GM21576 (cell line): ENCODE results near the gene TK2.
"Not testable (repeated sequence)": the region's sequence is repeated elsewhere in the genome, so short reads cannot be mapped to it uniquely, and the experiment has no call there.

ENCODE experiments used
- ATAC-seq: cut with Tn5 transposase; IDR thresholded peaks from one replicate; pipeline ENCODE4 v1.9.1; 2021; ENCODE audit warnings: mild to moderate bottlenecking, moderate library complexity; ENCODE audit not compliant: unreplicated experiment

The TK2 gene

DNA sequence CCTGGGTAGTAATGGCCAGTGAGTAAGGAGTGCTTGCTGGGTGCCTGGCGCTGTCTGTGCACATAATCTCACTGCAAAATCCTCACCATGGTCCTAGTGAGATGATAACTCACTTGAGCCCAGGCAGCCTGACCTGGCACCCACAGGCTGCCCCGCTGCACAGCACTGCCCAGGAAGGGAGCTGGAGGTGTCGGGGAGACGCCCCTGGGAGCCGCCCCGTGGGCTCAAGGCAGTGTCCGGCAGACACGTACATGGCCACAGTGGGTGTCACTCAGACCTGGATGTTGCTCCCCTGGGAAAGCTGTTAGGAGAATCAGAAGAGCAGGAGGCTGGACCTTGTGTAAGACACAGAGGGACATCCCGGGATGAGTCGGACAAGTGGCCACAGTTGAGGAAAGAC lies 78.7 kb downstream of the TK2 start:
- ATAC-seq, result no peak

DNA sequence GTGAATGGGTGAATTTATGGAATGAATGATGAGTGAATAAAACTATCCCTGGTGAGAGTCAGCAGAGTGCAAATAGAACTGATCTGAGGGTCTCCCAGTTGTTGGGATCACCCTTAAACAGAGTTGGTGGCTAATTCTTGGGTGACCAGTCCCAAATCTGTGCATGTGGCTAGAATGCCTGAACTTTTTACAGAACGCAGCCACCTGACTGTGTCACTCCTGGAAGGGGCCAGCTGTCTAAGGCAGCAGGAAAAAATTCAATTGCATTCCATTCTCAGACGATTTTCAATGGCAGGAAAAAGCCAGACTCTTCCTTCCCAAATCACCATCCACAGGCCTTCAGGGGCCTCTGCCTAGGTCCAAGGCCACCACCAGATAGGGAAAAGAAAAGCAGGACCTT lies 79.4 kb downstream of the TK2 start:
- no peak for ATAC-seq

DNA sequence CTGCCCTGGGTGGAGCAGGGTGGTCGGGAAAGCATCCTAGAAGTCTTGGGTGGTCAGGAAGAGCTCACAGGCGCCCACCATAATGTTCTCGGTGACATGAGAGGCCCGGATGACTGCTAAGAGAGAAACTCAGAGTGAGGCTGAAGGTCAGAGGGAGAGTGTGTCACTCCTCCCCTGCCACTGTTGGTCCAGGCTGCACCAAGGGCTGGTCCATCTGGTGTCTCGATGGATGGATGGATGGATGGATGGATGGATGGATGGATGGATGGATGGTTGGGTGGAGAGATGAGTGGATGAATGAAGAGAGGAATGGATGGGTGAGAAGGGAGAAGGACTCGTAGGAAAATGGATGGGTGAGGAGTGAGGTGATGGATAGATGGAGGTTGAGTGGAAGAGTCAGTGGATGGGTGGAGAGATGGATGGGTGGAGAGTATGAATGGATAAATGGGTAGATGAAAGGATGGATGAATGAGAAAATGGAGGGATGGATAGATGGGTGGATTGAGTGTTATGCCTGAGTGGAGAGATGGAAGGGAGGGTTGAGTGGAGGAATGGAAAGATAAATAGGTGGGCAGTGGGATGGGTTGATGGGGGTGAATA lies 79.9 kb downstream of the TK2 start:
- no peak for ATAC-seq

DNA sequence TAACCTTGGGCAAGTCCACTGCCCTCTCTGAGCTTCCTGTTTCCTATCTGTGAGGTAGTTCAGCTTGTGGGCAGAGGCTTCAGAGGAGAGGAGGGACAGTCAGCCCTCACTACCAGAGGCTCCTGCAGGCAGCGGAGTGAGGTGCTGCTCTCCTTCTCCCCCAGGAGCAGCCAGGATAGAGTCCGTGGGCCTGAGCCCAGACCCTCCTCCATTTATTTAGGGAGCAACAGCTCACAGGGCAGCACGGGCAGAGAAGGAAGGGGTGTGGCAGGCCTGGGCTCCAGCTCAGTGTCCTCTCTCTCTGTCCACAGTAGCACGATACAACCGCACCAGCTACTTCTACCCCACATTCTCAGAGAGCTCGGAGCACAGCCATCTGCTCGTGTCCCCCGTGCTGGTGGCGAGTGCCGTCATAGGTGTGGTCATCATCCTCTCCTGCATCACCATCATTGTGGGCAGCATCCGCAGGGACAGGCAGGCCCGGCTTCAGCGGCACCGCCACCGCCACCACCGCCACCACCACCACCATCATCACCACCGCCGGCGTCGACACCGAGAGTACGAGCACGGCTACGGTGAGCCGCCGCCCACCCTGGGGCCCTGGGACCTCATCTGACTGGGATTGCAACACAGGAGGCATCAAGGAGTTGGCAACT lies 80.5 kb downstream of the TK2 start:
- no peak for ATAC-seq

DNA sequence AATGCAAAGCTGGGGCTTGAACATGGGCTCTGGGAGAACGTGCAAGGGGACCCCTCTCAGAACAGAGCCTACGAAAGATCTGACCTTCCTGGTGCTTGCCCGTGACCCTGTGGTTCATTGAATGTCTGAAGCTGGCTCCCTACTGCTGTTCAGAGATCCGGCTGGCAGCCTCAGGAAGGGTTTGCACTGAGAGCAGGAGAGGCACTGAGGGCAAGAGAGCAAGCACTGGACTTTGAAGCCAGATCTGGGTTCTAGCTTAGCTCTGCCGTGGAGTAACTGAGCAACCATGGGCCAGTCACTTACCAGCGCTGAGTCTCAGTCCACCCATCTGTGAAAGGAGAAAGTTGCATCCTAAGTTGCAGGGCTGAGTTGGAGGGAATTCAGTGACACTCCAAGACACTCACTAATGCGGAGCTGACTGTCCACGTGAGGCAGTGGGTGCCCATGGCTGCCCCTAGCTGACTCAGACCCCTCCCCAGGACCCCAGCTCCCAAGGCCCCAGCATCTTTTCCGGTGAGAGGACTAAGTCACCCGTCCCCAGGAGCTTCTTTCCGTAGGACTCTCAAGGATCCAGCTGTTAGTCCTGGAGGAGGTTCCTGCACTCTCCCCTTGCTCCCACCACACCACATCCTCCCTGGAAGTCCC lies 81.5 kb downstream of the TK2 start:
- no peak for ATAC-seq

DNA sequence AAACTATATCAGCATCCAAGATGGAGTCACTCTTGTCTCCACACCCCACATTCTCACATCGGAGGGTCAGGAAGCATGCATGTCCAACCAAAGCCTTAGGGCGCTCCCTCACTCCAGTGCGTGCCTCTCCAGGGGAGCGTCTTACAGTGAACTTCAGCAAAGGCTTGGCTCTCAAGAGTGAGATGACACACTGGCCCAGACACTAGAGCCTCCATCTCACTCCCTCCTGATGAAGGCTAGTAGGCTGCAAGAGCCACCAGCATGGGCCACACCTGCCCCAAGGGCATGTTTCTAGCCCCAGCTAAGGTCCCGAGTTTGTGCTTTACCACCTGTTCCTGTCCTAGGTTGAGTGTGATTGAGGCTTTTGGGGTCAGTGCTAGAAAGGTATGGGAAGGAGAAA lies 82.3 kb downstream of the TK2 start:
- ATAC-seq, result no peak

DNA sequence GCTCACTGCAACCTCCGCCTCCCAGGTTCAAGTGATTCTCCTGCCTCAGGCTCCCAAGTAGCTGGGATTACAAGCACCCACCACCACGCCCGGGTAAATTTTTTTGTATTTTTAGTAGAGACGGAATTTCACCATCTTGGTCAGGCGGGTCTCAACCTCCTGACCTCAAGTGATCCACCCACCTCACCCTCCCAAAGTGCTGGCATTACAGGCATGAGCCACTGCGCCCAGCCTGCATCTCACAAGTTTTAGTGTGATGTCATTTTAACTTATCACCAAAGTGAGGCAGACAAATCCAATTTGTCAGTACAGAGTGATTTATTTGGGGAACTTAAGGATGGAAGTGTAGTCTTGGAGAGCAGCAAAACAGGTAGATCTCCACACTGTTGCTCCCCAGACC lies 83.3 kb downstream of the TK2 start:
- ATAC-seq, result not testable (repeated sequence)

DNA sequence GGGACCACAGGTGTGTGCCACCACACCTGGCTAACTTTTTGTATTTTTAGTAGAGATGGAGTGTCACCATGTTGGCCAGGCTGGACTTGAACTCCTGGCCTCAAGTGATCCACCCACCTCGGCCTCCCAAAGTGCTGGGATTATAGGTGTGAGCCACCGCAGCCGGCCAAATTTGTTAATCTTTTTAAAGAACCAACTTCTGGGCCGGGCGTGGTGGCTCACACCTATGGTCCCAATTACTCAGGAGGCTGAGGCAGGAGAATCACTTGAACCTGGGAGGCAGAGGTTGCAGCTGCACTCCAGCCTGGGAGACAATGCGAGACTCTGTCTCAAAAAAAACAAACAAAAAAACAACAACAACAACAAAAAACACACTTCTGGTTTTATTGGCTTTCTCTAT lies 84.0 kb downstream of the TK2 start:
- not testable (repeated sequence) for ATAC-seq

DNA sequence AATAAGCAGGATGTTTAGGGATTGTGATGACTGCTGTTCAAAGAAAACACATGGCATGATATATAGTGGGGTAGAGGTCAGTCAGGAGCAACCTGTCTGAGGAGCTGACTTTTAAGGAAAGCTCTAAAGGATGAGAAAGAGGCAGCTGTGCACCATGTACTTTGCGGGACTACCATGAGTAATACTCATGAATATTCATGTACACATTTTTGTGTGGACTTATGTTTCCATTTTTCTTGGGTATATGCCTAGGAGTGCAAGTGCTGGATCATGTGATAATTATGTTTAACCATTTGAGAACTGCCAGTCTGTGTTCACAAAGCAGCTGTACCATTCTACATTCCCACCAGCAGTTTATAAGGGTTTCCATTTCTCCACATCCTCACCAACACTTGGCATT lies 87.0 kb downstream of the TK2 start:
- ATAC-seq, result no peak

DNA sequence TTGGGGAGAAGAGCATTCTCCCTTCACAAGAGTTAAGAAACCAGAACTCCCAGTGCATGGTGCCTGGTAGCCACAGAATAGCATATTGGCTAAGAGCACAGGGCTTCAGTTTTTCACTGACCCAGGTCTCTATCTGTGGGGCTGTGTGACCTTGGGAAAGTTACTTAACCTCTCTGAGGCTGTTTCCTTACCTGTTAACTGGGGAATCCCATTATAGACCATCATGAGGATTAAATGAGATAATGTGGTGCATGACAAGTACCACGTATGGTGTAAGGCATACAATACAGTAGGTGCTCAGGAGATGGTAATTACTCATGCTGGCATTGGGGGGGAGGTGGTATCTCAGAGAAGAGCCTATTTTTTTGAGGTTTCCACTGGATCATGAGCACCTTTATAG lies 89.2 kb downstream of the TK2 start:
- no peak for ATAC-seq

DNA sequence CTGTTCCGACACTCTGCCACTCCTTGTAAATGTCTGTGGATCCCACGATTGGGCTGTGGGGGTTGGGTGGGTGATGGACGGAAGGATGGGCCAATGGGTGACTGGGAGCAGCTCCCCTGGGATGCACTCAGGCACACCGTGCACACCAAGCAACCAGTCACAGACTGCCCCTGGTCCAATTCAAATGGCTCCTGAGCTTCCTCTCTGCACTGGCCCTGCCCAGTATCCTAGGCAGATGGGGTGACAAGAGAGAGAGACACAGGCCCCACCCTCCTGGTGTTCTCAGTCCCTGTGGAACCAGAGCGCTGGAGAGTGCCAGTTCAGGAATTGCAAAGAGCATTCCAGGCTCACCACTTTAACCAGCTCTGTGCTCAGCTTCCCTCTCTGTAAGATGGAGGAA lies 90.0 kb downstream of the TK2 start:
- no peak for ATAC-seq

DNA sequence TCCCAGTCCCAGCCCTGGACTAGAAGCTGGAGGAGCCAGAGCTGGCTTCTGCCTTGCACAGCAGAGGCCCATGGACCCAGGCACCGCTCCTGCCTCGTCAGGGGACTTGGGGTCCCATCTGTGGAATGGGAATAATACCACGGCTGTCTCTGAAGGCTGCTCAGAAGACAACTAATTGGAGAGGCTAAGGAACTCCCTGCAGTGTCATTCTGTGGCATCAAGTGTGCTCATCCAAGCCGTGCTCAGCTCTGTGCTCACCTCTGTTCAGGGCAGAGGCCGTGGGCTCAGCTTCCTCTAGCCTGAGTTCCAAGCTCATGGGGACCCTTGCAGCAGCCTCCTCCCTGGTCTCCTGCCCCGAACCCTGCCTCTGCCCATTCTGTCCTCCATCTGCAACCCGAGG lies 91.1 kb downstream of the TK2 start:
- ATAC-seq, result no peak

DNA sequence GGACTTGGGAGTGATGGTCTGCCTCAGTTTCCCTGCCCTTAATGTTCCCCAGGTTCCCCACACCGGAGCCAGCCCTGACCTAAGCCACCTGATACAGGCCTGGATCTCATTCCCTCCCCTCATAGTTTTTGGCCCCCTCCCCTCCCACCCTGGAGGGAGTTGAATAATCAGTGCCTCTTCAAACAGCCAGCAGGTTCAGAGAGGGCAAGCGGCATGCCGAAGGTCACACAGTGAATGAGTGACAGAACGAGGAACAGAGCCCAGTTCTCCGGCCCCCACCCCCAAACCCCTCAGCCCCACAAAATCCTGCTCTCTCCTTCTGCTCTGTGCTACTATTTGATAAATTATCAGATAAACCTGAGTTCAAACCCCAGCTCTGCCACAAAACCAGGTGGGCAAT lies 91.6 kb downstream of the TK2 start:
- ATAC-seq, result no peak
